Mucosa of descending colon (tissue), 3 donors: ENCODE results near the gene CDH16. TPM values are rescaled to one million over a fixed set of nuclear protein-coding genes. Genes with fewer than 3 reads are reported as not detected.

Experiments used
- ATAC-seq: fragments of 200-7000 bp; cut with Tn5 transposase; one replicate; pipeline ENCODE4 v1.9.1; 2020; ENCODE audit warnings: mild to moderate bottlenecking, moderate library complexity
- DNase-seq, 3 donors: peaks; one replicate each; pipeline ENCODE4 v3.0.0-alpha.2; 2020
- H3K36me3 ChIP-seq: fragments of 200-600 bp; one replicate; pipeline ENCODE4 v1.8.0; 2021; ENCODE audit warnings: low read depth, mild to moderate bottlenecking
- H3K4me1 ChIP-seq: fragments of 200-600 bp; one replicate; pipeline ENCODE4 v1.8.0; 2021; ENCODE audit warnings: low read depth, mild to moderate bottlenecking
- H3K4me3 ChIP-seq: fragments of 200-600 bp; one replicate; pipeline ENCODE4 v1.8.0; 2021; ENCODE audit warnings: mild to moderate bottlenecking
- H3K9me3 ChIP-seq: fragments of 200-600 bp; one replicate; pipeline ENCODE4 v1.8.0; 2021; ENCODE audit warnings: mild to moderate bottlenecking
- intact Hi-C, 2 donors: fragments of 100-400 bp; cut with DNase I in 1 of 2; cut with micrococcal nuclease in 1 of 2; formaldehyde crosslinking; loops; one replicate each; pipeline versions ENCODE4 v1.11.0 to v1.11.1; 2022; cut with DNase I, micrococcal nuclease
- total RNA-seq, 3 donors: library from RNA; stranded (reverse); fragmentation: NEBNext Ultra II Directional in 2 of 3; extraction: Animal tissue kit (Norgen Biotek cat#: 25700) in 2 of 3; gene quantifications; one replicate each; pipeline versions ENCODE4 v1.2.1 to v1.2.4, GENCODE V29; 2021 to 2023
- TF ChIP-seq, protein P1 (sequence below): fragments of 200-600 bp; IDR thresholded peaks from one replicate; pipeline ENCODE4 v1.8.0; 2022; ENCODE audit warnings: antibody characterized with exemption, mild to moderate bottlenecking
- donor health status: DM: no; HTN: no; CAD: no; lungs with moderate emphysema.
- donor health status: DM: no; HTN: no; CAD: no.
- donor health status: DM: no; HTN: yes; CAD: no.

The CDH16 gene
- total RNA-seq, 3 donors from 2014 or later = 0.13 to 0.78 (median 0.72) TPM

GRCh38 chr16:66888647-66889615, 29.8 kb downstream of the CDH16 start:
- ATAC-seq (no peak), DNase-seq (no peak)
- TF ChIP-seq, protein P1, sequence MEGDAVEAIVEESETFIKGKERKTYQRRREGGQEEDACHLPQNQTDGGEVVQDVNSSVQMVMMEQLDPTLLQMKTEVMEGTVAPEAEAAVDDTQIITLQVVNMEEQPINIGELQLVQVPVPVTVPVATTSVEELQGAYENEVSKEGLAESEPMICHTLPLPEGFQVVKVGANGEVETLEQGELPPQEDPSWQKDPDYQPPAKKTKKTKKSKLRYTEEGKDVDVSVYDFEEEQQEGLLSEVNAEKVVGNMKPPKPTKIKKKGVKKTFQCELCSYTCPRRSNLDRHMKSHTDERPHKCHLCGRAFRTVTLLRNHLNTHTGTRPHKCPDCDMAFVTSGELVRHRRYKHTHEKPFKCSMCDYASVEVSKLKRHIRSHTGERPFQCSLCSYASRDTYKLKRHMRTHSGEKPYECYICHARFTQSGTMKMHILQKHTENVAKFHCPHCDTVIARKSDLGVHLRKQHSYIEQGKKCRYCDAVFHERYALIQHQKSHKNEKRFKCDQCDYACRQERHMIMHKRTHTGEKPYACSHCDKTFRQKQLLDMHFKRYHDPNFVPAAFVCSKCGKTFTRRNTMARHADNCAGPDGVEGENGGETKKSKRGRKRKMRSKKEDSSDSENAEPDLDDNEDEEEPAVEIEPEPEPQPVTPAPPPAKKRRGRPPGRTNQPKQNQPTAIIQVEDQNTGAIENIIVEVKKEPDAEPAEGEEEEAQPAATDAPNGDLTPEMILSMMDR = no peak
- H3K4me1 ChIP-seq = no peaks in the 10 kb centered on the region
- H3K36me3 ChIP-seq = no peaks in the 10 kb centered on the region
- no peak overlapping the region for H3K4me3 ChIP-seq
- H3K9me3 ChIP-seq = no peaks in the 10 kb centered on the region
- intact Hi-C loops = no loop called here

GRCh38 chr16:66886914-66887313, 31.8 kb downstream of the CDH16 start:
- TF ChIP-seq, protein P1 = no peak
- Histone ChIP-seq H3K4me3 (no peak overlapping the region), H3K9me3 (no peaks in the 10 kb centered on the region), H3K4me1 (no peaks in the 10 kb centered on the region), H3K36me3 (no peaks in the 10 kb centered on the region)
- ATAC-seq (no peak), DNase-seq (no peak)
- intact Hi-C loops = no loop called here

DNA sequence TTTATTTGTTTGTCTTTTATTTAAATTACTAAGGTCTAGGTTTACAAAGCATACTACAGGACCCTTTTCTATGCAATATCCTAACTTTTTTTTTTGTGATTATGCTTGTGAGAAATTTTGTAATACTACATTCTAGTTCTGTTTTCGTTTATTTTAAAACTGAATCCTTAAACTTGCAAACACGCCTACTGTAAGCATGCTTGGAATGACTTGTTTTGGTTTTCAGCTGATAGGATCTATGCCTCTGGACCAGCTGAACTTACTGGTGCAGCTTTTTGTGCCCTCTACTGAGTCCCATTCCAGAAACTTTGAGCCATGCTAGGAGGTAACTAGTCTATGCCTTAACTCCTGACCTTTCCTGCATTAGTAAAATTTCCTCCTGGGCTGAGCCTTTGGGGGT, 32.4 kb downstream of the CDH16 start:
- TF ChIP-seq, protein P1 = no peak
- intact Hi-C loops = no loop called here
- no peak for DNase-seq
- no peaks in the 10 kb centered on the region for H3K9me3 ChIP-seq
- no peak for ATAC-seq
- no peak overlapping the region for H3K4me3 ChIP-seq
- H3K4me1 ChIP-seq = peaks cover 2% of the 10 kb centered on the region
- no peaks in the 10 kb centered on the region for H3K36me3 ChIP-seq

DNA sequence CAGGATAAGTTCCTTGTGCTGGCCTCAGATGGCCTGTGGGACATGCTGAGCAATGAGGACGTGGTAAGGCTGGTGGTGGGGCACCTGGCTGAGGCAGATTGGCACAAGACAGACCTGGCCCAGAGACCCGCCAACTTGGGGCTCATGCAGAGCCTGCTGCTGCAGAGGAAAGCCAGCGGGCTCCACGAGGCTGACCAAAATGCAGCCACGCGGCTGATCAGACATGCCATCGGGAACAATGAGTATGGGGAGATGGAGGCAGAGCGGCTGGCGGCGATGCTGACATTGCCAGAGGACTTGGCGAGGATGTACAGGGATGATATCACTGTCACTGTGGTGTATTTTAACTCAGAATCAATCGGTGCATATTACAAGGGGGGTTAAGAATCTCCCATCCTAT, 33.2 kb downstream of the CDH16 start:
- Histone ChIP-seq H3K4me1 (peaks cover 7% of the 10 kb centered on the region), H3K36me3 (no peaks in the 10 kb centered on the region), H3K9me3 (no peaks in the 10 kb centered on the region), H3K4me3 (no peak overlapping the region)
- ATAC-seq (no peak), DNase-seq (no peak)
- TF ChIP-seq, protein P1 = no peak
- intact Hi-C loops = no loop called here

DNA sequence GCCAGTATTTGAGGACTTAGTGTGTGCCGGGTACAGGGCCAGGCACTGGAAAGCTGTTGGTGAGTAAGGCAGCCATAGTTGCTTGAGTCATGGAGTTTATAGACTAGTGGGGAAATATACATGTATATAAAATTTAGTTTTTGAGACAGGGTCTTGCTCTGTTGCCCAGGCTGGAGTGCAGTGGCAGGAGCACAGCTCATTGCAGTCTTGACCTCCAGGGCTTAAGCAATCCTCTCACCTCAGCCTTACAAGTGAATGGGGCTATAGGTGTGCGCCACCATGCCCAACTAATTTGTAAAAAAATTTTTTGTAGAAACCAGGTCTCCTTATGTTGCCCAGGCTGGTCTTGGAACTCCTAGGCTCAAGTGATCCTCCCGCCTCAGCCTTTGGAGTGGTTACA, 36.0 kb downstream of the CDH16 start:
- no peak for DNase-seq
- intact Hi-C loops = no loop called here
- TF ChIP-seq, protein P1 = no peak

More for the DNA sequence above, 36.0 kb downstream of the CDH16 start:
- Histone ChIP-seq H3K9me3 (no peaks in the 10 kb centered on the region), H3K4me3 (no peak overlapping the region), H3K4me1 (peaks cover 14% of the 10 kb centered on the region), H3K36me3 (no peaks in the 10 kb centered on the region)
- no peak for ATAC-seq
